Sigmoid colon (tissue), 7 donors: ENCODE results near the gene POLR2H. TPM values are rescaled to one million over a fixed set of nuclear protein-coding genes. Genes with fewer than 3 reads are reported as not detected.

Source experiments
- DNase-seq: peaks from one replicate; pipeline ENCODE4 v3.0.0-alpha.2; 2019
- H3K27ac ChIP-seq, 4 donors: fragments of 200-600 bp; sonication (generic); one replicate each; pipeline ENCODE4 v1.5.1; 2016 to 2019; ENCODE audit warnings: mild to moderate bottlenecking in 1 of 4
- H3K27me3 ChIP-seq, 3 donors: fragments of 200-600 bp; sonication (generic); one replicate each; pipeline ENCODE4 v1.5.1; 2019; ENCODE audit warnings: mild to moderate bottlenecking in 1 of 3
- H3K36me3 ChIP-seq, 4 donors: fragments of 200-600 bp; sonication (generic); one replicate each; pipeline ENCODE4 v1.5.1; 2016 to 2019
- H3K4me1 ChIP-seq, 4 donors: fragments of 200-600 bp; sonication (generic); one replicate each; pipeline ENCODE4 v1.5.1; 2017 to 2019
- H3K4me3 ChIP-seq, 4 donors: fragments of 200-600 bp; sonication (generic); one replicate each; pipeline ENCODE4 v1.5.1; 2017 to 2019; ENCODE audit warnings: mild to moderate bottlenecking in 2 of 4, moderate library complexity in 1 of 4
- H3K9me3 ChIP-seq, 4 donors: fragments of 200-600 bp in 3 of 4; sonication (generic) in 3 of 4; one replicate each; pipeline versions ENCODE4 v1.5.1 to v1.6.1; 2013 to 2019
- EP300 ChIP-seq, 4 donors: sonication (generic); formaldehyde crosslinking; IDR thresholded peaks; one replicate each; pipeline ENCODE4 v1.6.1; 2017; ENCODE audit warnings: antibody characterized with exemption in 4 of 4
- POLR2A ChIP-seq, 2 donors: fragments of 450-650 bp; IDR thresholded peaks; one replicate each; pipeline ENCODE4 v1.6.1; 2016; ENCODE audit warnings: antibody characterized with exemption in 2 of 2, mild to moderate bottlenecking in 2 of 2, moderate library complexity in 2 of 2
- POLR2AphosphoS5 ChIP-seq, 4 donors: sonication (generic); formaldehyde crosslinking; IDR thresholded peaks; one replicate each; pipeline ENCODE4 v1.6.1; 2017; ENCODE audit warnings: antibody characterized with exemption in 4 of 4
- WGBS, 2 donors: extraction: QIAGEN DNeasy Blood & Tissue Kit; methylation state at CpG; one replicate each; pipeline ENCODE4 v1.1.7; 2013; 5-methylcytosine and 5-hydroxymethylcytosine counted together
- intact Hi-C: fragments of 100-400 bp; cut with DNase I; formaldehyde crosslinking; loops from one replicate; pipeline ENCODE4 v1.15.1; 2023
- polyA plus RNA-seq, 3 donors: library from polyadenylated mRNA; stranded (reverse); fragments of 200-250 nt; gene quantifications; one replicate each; pipeline ENCODE4 v1.2.3, GENCODE V29; 2013
- total RNA-seq, 4 donors: library from RNA; depleted of rRNA; stranded (reverse); fragments of >200 nt; gene quantifications; one replicate each; pipeline ENCODE4 v1.1.0, GENCODE V29; 2016
- TF ChIP-seq, protein P1 (sequence below), 4 experiments: fragments of 450-650 bp in 3 of 4; fragments of 200-600 bp in 1 of 4; IDR thresholded peaks; one replicate each; pipeline ENCODE4 v1.5.1; 2016 to 2019; ENCODE audit warnings: antibody characterized with exemption in 4 of 4, mild to moderate bottlenecking in 3 of 4, moderate library complexity in 2 of 4
- donor health status: healthy with polysubstance abuse.
- donor health status: Bipolar disorder and iron deficiency.
- donor health status: healthy.

POLR2H gene
- total and polyA plus RNA-seq, 7 donors, result 53.2 to 162 (median 92.5) TPM

DNA sequence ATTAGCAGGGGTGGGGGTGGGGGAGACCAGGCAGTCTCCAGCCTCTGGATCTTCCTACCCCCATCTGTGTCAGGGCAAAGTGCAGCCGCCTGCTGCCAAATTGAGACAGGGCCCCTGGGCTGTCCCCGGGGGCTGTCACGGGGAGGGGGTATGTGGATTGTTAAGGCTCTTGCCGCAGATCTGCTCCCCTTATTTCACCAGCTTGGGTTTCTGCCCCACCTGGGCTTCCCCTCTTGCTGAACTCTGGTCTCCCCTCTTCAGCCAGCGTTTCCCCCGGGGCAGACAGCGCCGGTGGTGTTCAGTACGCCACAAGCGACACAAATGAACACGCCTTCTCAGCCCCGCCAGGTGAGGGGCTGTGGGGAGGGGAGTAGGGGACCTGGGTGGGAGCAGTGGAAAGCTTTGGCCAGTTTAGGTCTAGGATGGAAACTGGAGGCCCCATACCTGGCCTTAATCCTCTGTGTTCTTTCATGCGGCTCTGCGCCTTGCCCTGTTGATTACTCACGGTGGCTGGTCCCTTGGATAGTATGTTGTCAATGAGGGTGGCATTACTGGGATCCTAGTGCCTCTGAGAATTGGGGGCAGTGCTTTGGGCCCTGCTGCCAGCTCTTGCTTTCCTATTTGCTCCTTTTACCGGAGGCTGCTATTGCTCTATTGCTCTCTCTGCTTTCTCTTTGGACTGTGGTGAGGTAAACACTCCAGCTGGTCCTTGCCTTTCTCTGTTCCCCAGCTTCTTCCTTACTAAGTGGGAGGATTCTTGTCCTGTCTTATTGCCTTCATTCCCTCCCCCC is 45.4 kb upstream of the POLR2H start:
- Histone ChIP-seq H3K4me1 (peaks cover 0 to 62% (median 55%) of the 10 kb centered on the region in 4 donors), H3K27me3 (no peaks in the 10 kb centered on the region), H3K36me3 (peaks cover 4 to 32% (median 22%) of the 10 kb centered on the region in 4 donors), H3K27ac (peak overlapping the region; percentile 98 to 99 (median 98)), H3K9me3 (no peaks in the 10 kb centered on the region), H3K4me3 (peak overlapping the region; percentile 68 to 93 (median 88))
- TF ChIP-seq, protein P1, sequence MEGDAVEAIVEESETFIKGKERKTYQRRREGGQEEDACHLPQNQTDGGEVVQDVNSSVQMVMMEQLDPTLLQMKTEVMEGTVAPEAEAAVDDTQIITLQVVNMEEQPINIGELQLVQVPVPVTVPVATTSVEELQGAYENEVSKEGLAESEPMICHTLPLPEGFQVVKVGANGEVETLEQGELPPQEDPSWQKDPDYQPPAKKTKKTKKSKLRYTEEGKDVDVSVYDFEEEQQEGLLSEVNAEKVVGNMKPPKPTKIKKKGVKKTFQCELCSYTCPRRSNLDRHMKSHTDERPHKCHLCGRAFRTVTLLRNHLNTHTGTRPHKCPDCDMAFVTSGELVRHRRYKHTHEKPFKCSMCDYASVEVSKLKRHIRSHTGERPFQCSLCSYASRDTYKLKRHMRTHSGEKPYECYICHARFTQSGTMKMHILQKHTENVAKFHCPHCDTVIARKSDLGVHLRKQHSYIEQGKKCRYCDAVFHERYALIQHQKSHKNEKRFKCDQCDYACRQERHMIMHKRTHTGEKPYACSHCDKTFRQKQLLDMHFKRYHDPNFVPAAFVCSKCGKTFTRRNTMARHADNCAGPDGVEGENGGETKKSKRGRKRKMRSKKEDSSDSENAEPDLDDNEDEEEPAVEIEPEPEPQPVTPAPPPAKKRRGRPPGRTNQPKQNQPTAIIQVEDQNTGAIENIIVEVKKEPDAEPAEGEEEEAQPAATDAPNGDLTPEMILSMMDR (IDR thresholded peaks at IDR 0.05), result no peak
- TF ChIP-seq POLR2A (IDR thresholded peaks at IDR 0.05) (no peak), POLR2AphosphoS5 (IDR thresholded peaks at IDR 0.05) (no peak), EP300 (IDR thresholded peaks at IDR 0.05) (no peak)
- intact Hi-C loops, result loop anchor here (2.0 kb wide), 1 partner anchor 47 kb away; no protein-coding TSS in a partner anchor
- WGBS, 2 donors, result 12 to 45% methylated on average over 16 of the region's 16 CpGs
- no peak for DNase-seq

DNA sequence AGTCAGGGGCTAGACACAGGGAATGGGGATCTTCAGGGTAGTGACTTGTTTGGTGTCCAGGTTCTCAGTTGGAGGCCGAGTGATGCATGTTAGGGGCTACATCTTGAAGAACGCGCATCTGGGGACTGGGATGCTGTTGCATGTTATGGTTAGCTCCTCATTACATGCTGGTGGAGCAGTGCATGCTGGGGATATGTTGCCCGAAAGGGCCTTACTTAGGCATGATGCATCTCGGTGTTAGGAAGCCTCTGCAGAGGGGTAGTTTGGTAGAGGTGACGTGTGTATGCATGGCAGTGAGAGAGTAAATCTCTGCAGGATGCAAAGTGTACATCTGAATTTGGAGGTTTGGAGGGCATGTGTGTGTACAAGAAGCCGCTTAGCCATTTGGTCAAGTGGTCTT is 44.7 kb upstream of the POLR2H start:
- TF ChIP-seq POLR2A (IDR thresholded peaks at IDR 0.05) (no peak), EP300 (IDR thresholded peaks at IDR 0.05) (no peak), POLR2AphosphoS5 (IDR thresholded peaks at IDR 0.05) (no peak)
- TF ChIP-seq, protein P1 (IDR thresholded peaks at IDR 0.05), result no peak
- Histone ChIP-seq H3K9me3 (no peaks in the 10 kb centered on the region), H3K27ac (peak overlapping the region; percentile 98 to 99 (median 98)), H3K36me3 (peaks cover 11 to 40% (median 29%) of the 10 kb centered on the region in 4 donors), H3K27me3 (no peaks in the 10 kb centered on the region), H3K4me3 (peak overlapping the region in 3 of 4 donors; percentile 68 to 93 (median 82)), H3K4me1 (peaks cover 0 to 69% (median 62%) of the 10 kb centered on the region in 4 donors)
- WGBS, 2 donors, result 84 to 86% methylated on average over 7 of the region's 7 CpGs
- intact Hi-C loops, result no loop called here
- DNase-seq, result no peak

DNA sequence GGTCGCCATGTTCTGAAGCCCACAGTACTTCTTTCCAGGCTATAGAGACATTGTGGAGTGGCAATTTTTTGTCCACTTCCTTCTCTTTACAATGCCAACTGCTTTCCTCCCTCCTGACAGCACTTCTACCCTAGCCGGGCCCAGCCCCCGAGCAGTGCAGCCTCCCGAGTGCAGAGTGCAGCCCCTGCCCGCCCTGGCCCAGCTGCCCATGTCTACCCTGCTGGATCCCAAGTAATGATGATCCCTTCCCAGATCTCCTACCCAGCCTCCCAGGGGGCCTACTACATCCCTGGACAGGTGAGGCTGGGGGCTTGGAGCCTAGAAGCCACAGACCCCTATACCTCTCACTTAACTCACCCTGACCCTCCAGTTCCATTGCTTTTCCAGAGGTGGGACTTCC is 44.3 kb upstream of the POLR2H start:
- WGBS, 2 donors, result 74 to 76% methylated on average over 5 of the region's 5 CpGs
- intact Hi-C loops, result no loop called here
- Histone ChIP-seq H3K4me1 (peaks cover 0 to 73% (median 66%) of the 10 kb centered on the region in 4 donors), H3K4me3 (peak overlapping the region in 2 of 4 donors; percentile 82 to 93), H3K9me3 (no peaks in the 10 kb centered on the region), H3K36me3 (peaks cover 15 to 44% (median 33%) of the 10 kb centered on the region in 4 donors), H3K27ac (peak overlapping the region; percentile 98 to 99 (median 98)), H3K27me3 (no peaks in the 10 kb centered on the region)
- TF ChIP-seq POLR2AphosphoS5 (IDR thresholded peaks at IDR 0.05), result no peak
- no peak for TF ChIP-seq EP300 (IDR thresholded peaks at IDR 0.05)
- TF ChIP-seq, protein P1 (IDR thresholded peaks at IDR 0.05), result no peak
- no peak for TF ChIP-seq POLR2A (IDR thresholded peaks at IDR 0.05)
- DNase-seq, result no peak

DNA sequence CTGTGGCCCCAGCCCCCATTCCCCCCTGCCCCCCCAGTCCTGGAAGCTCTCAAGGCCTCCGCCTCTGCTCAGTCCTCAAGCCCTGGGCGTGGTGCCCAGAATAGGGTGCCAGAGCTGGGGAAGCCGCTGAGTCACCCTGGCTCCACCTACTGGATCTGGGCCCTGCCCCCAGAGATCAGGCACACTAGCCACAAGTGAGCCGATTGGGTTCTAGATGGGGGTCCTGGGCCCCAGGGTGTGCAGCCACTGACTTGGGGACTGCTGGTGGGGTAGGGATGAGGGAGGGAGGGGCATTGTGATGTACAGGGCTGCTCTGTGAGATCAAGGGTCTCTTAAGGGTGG is 41.4 kb upstream of the POLR2H start:
- Histone ChIP-seq H3K9me3 (no peaks in the 10 kb centered on the region), H3K36me3 (peaks cover 43 to 72% (median 62%) of the 10 kb centered on the region in 4 donors), H3K4me3 (peak overlapping the region in 3 of 4 donors; percentile 31 to 47 (median 41)), H3K4me1 (peaks cover 0 to 72% (median 68%) of the 10 kb centered on the region in 4 donors), H3K27me3 (no peaks in the 10 kb centered on the region), H3K27ac (peak overlapping the region; percentile 91 to 99 (median 98))
- peak; percentile 32 to 74 (median 66) for TF ChIP-seq POLR2AphosphoS5 (IDR thresholded peaks at IDR 0.05)
- TF ChIP-seq, protein P1 (IDR thresholded peaks at IDR 0.05), result no peak
- TF ChIP-seq EP300 (IDR thresholded peaks at IDR 0.05), result no peak
- DNase-seq, result peak; percentile 99
- 4 to 16% methylated on average over 4 of the region's 4 CpGs for WGBS, 2 donors
- intact Hi-C loops, result loop anchor here (1.0 kb wide), 1 partner anchor 15 kb away; no protein-coding TSS in a partner anchor
